BLaER1 treated with 17β-estradiol and CSF1 and Interleukin-3, amounts not matched to agents 10 nM and 100 nM (cell line): ENCODE results near the gene FOXO4.

Experiments
- H3K27ac ChIP-seq, 11 experiments: shearing (Covaris generic); formaldehyde crosslinking; 2 replicates each; pipeline ENCODE4 v1.8.1; 2022
- H3K27me3 ChIP-seq, 11 experiments: shearing (Covaris generic); formaldehyde crosslinking; 2 replicates each; pipeline ENCODE4 v1.8.1; 2022
- H3K36me3 ChIP-seq, 11 experiments: shearing (Covaris generic); formaldehyde crosslinking; 2 replicates each; pipeline ENCODE4 v1.8.1; 2022
- H3K4me1 ChIP-seq, 10 experiments: shearing (Covaris generic); formaldehyde crosslinking; 2 replicates each; pipeline ENCODE4 v1.8.1; 2022
- H3K4me2 ChIP-seq, 11 experiments: shearing (Covaris generic); formaldehyde crosslinking; 2 replicates each; pipeline ENCODE4 v1.8.1; 2022
- H3K4me3 ChIP-seq, 10 experiments: shearing (Covaris generic); formaldehyde crosslinking; 2 replicates each; pipeline ENCODE4 v1.8.1; 2022
- H3K9ac ChIP-seq, 11 experiments: shearing (Covaris generic); formaldehyde crosslinking; 2 replicates each; pipeline ENCODE4 v1.8.1; 2022
- H3K9me3 ChIP-seq, 11 experiments: shearing (Covaris generic); formaldehyde crosslinking; replicated peaks in 1 of 11; 2 replicates each; pipeline ENCODE4 v1.8.1; 2022
- H4K20me1 ChIP-seq, 11 experiments: shearing (Covaris generic); formaldehyde crosslinking; 2 replicates each; pipeline ENCODE4 v1.8.1; 2022
- Cebpa-rat ChIP-seq, 11 experiments: shearing (Covaris generic); IDR thresholded peaks; 2 replicates each; pipeline ENCODE4 v1.8.1; 2022

FOXO4 gene

GRCh38 chrX:71140440-71140839 is 44.8 kb downstream of the FOXO4 start:
- Histone ChIP-seq H3K9ac (no peak overlapping the region), H3K27me3 (peaks cover 42 to 93% (median 80%) of the 10 kb centered on the region in 11 experiments), H3K36me3 (peaks cover 43 to 85% (median 60%) of the 10 kb centered on the region in 11 experiments), H3K9me3 (no peaks in the 10 kb centered on the region), H3K4me1 (peaks cover 0 to 13% (median 2%) of the 10 kb centered on the region in 10 experiments; a peak in 10 of 20 replicates), H3K4me3 (no peak overlapping the region), H3K4me2 (no peak overlapping the region), H4K20me1 (peaks cover 0 to 57% (median 8%) of the 10 kb centered on the region in 11 experiments; a peak in 9 of 22 replicates), H3K27ac (no peak overlapping the region)
- no peak for TF ChIP-seq Cebpa-rat (IDR thresholded peaks at IDR 0.05)

GRCh38 chrX:71143508-71143907 is 47.9 kb downstream of the FOXO4 start:
- H3K9me3 ChIP-seq: no peaks in the 10 kb centered on the region
- peaks cover 15 to 54% (median 33%) of the 10 kb centered on the region in 11 experiments for H3K36me3 ChIP-seq
- no peak for TF ChIP-seq Cebpa-rat (IDR thresholded peaks at IDR 0.05)
- H3K4me1 ChIP-seq: peaks cover 19 to 29% (median 23%) of the 10 kb centered on the region in 10 experiments
- H3K27ac ChIP-seq: no peak overlapping the region
- no peak overlapping the region for H3K4me3 ChIP-seq
- peaks cover 0 to 40% (median 0%) of the 10 kb centered on the region in 11 experiments; a peak in 6 of 22 replicates for H4K20me1 ChIP-seq
- H3K27me3 ChIP-seq: peaks cover 24 to 81% (median 60%) of the 10 kb centered on the region in 11 experiments
- H3K4me2 ChIP-seq: no peak overlapping the region
- H3K9ac ChIP-seq: no peak overlapping the region

- H3K27me3 ChIP-seq: peaks cover 20 to 82% (median 59%) of the 10 kb centered on the region in 11 experiments
- H3K9ac ChIP-seq: no peak within 1 kb of the TSS
- peaks cover 11 to 43% (median 22%) of the 10 kb centered on the region in 11 experiments; a peak in 19 of 22 replicates for H3K36me3 ChIP-seq
- no peak within 1 kb of the TSS for H3K4me3 ChIP-seq
- H3K4me2 ChIP-seq: peak within 1 kb of the TSS in 10 of 11 experiments; percentile 19 to 54 (median 42); a peak in 11 of 22 replicates
- peaks cover 19 to 29% (median 23%) of the 10 kb centered on the region in 10 experiments for H3K4me1 ChIP-seq
- no peak for TF ChIP-seq Cebpa-rat (IDR thresholded peaks at IDR 0.05)
- no peaks in the 10 kb centered on the region for H3K9me3 ChIP-seq
- peaks cover 0 to 29% (median 0%) of the 10 kb centered on the region in 11 experiments; a peak in 5 of 22 replicates for H4K20me1 ChIP-seq
- H3K27ac ChIP-seq: no peak within 1 kb of the TSS
These were observed 49.0 kb downstream of the FOXO4 start, which contains the start of gene NLGN3 for GRCh38 chrX:71144651-71145050. Gene NLGN3 (plus strand): TSS chrX:71144841. CDS start chrX:71147750, 2,909 bp downstream.

- Histone ChIP-seq H3K27ac (peak overlapping the region in 3 of 11 experiments; percentile 17 to 48 (median 23); a peak in 3 of 22 replicates), H3K9me3 (no peaks in the 10 kb centered on the region), H3K36me3 (peaks cover 0 to 14% (median 3%) of the 10 kb centered on the region in 11 experiments; a peak in 6 of 22 replicates), H3K4me1 (peaks cover 20 to 50% (median 33%) of the 10 kb centered on the region in 10 experiments), H3K4me2 (peak overlapping the region; percentile 10 to 79 (median 53); a peak in 21 of 22 replicates), H3K27me3 (peaks cover 19 to 83% (median 59%) of the 10 kb centered on the region in 11 experiments), H3K9ac (no peak overlapping the region), H4K20me1 (peaks cover 0 to 17% (median 0%) of the 10 kb centered on the region in 11 experiments; a peak in 5 of 22 replicates), H3K4me3 (no peak overlapping the region)
- TF ChIP-seq Cebpa-rat (IDR thresholded peaks at IDR 0.05): no peak
These were observed 52.0 kb downstream of the FOXO4 start for GRCh38 chrX:71147496-71148277.

- Histone ChIP-seq H3K27ac (no peak overlapping the region), H3K4me3 (no peak overlapping the region), H3K27me3 (peaks cover 22 to 83% (median 59%) of the 10 kb centered on the region in 11 experiments), H3K36me3 (peaks cover 0 to 8% (median 2%) of the 10 kb centered on the region in 11 experiments; a peak in 5 of 22 replicates), H3K9ac (no peak overlapping the region), H3K9me3 (no peaks in the 10 kb centered on the region), H4K20me1 (peaks cover 0 to 23% (median 0%) of the 10 kb centered on the region in 11 experiments; a peak in 6 of 22 replicates), H3K4me2 (peak overlapping the region in 5 of 11 experiments; percentile 47 to 71 (median 54); a peak in 2 of 22 replicates), H3K4me1 (peaks cover 20 to 56% (median 33%) of the 10 kb centered on the region in 10 experiments)
- no peak for TF ChIP-seq Cebpa-rat (IDR thresholded peaks at IDR 0.05)
These were observed 52.6 kb downstream of the FOXO4 start for GRCh38 chrX:71148278-71148663.

GRCh38 chrX:71151366-71151765 is 55.7 kb downstream of the FOXO4 start:
- no peak overlapping the region for H3K9ac ChIP-seq
- no peaks in the 10 kb centered on the region for H3K9me3 ChIP-seq
- H3K36me3 ChIP-seq: no peaks in the 10 kb centered on the region
- H3K27ac ChIP-seq: no peak overlapping the region
- peak overlapping the region in 7 of 11 experiments; percentile 8 to 50 (median 29); a peak in 10 of 22 replicates for H3K4me2 ChIP-seq
- H3K4me1 ChIP-seq: peaks cover 29 to 74% (median 49%) of the 10 kb centered on the region in 10 experiments
- no peak for TF ChIP-seq Cebpa-rat (IDR thresholded peaks at IDR 0.05)
- H3K4me3 ChIP-seq: no peak overlapping the region
- H4K20me1 ChIP-seq: peaks cover 0 to 16% (median 0%) of the 10 kb centered on the region in 11 experiments; a peak in 5 of 22 replicates
- H3K27me3 ChIP-seq: peaks cover 22 to 97% (median 65%) of the 10 kb centered on the region in 11 experiments
